ENCODE results near the gene FNTB. TPM values are rescaled to one million over a fixed set of nuclear protein-coding genes. Genes with fewer than 3 reads are reported as not detected.
A peak's percentile ranks its signal among the peaks of the same experiment; 100 is the strongest.

The FNTB gene
- total RNA-seq, 1 experiment from 2014 or later = 14.2 TPM

DNA sequence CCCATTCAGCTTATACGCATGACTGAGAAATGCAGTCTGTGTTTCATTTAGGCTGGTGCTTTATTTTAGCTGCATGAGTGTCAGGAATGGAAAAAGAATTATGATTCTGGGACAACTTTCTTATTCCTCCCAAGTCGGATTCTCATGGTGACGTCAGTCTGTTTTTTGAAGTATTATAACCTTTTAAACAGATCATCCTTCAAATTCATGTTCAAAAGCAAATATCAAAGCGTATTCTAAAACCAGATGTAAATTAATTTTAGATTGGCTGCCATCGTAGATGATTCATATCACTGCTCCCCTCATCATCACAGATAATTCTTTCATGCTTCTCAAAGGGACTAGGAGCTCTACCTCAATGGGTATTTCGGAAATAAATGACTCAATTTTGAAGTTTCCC lies 15.0 kb downstream of the FNTB start (continued):
- TF ChIP-seq, protein P1, sequence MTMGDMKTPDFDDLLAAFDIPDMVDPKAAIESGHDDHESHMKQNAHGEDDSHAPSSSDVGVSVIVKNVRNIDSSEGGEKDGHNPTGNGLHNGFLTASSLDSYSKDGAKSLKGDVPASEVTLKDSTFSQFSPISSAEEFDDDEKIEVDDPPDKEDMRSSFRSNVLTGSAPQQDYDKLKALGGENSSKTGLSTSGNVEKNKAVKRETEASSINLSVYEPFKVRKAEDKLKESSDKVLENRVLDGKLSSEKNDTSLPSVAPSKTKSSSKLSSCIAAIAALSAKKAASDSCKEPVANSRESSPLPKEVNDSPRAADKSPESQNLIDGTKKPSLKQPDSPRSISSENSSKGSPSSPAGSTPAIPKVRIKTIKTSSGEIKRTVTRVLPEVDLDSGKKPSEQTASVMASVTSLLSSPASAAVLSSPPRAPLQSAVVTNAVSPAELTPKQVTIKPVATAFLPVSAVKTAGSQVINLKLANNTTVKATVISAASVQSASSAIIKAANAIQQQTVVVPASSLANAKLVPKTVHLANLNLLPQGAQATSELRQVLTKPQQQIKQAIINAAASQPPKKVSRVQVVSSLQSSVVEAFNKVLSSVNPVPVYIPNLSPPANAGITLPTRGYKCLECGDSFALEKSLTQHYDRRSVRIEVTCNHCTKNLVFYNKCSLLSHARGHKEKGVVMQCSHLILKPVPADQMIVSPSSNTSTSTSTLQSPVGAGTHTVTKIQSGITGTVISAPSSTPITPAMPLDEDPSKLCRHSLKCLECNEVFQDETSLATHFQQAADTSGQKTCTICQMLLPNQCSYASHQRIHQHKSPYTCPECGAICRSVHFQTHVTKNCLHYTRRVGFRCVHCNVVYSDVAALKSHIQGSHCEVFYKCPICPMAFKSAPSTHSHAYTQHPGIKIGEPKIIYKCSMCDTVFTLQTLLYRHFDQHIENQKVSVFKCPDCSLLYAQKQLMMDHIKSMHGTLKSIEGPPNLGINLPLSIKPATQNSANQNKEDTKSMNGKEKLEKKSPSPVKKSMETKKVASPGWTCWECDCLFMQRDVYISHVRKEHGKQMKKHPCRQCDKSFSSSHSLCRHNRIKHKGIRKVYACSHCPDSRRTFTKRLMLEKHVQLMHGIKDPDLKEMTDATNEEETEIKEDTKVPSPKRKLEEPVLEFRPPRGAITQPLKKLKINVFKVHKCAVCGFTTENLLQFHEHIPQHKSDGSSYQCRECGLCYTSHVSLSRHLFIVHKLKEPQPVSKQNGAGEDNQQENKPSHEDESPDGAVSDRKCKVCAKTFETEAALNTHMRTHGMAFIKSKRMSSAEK (CRISPR knock-in tag; IDR thresholded peaks at IDR 0.05; ENCODE audit: borderline replicate concordance) = no peak

DNA sequence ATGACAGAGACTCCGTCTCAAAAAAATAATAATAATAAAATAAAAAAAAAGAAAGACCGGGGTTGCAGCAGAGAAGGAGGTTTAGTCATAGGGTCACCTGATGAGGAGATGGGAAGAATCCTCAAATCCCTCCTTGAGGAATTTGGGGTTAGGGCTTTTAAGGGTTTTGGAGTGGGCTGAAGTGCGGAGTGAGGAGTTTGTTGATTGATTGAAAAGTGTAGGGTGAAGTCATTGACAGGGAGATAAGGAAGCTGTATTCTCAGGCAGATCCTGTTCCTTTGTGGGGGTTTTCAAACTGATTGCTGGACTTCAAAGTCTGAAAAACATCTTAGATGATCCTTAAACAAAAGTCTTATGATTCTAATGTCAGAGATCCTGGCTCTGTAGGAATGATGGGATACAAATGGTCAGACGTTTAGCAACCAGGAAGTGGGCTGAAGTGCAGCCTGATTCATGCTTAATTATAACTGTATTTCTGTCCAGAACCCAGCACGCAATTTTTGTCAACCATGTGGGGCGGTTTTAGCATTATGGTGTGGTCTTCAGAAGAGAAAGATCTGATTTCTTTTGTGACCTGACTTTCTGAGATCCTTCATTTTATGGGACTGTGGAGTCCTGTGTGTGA lies 16.0 kb downstream of the FNTB start:
- CTCF ChIA-PET = no interaction called here
- no peaks in the 10 kb centered on the region; the same call in 1 of the 2 replicates for H3K9me3 Mint-ChIP-seq
- peak overlapping the region; percentile 41; the same call in 1 of the 2 replicates for H3K27ac Mint-ChIP-seq
- ATAC-seq = no peak
- H3K27me3 Mint-ChIP-seq (ENCODE audit: low read depth) = no peaks in the 10 kb centered on the region
- H3K4me1 Mint-ChIP-seq = peaks cover 34% of the 10 kb centered on the region
- 0 out of 2 replicates have a peak, but pooled peaks cover 4% of the 10 kb centered on the region for H3K36me3 Mint-ChIP-seq
- POLR2A ChIA-PET = no interaction called here
- TF ChIP-seq NFYB (CRISPR knock-in tag; conservative IDR thresholded peaks at IDR 0.05; ENCODE audit: low read depth) (no peak), CREB1 (CRISPR knock-in tag; IDR thresholded peaks at IDR 0.05) (no peak), NFE2L1 (CRISPR knock-in tag; IDR thresholded peaks at IDR 0.05) (no peak), MXD4 (CRISPR knock-in tag; IDR thresholded peaks at IDR 0.05; ENCODE audit: borderline replicate concordance) (no peak), TEAD4 (CRISPR knock-in tag; IDR thresholded peaks at IDR 0.05) (no peak)
- TF ChIP-seq, protein P2, sequence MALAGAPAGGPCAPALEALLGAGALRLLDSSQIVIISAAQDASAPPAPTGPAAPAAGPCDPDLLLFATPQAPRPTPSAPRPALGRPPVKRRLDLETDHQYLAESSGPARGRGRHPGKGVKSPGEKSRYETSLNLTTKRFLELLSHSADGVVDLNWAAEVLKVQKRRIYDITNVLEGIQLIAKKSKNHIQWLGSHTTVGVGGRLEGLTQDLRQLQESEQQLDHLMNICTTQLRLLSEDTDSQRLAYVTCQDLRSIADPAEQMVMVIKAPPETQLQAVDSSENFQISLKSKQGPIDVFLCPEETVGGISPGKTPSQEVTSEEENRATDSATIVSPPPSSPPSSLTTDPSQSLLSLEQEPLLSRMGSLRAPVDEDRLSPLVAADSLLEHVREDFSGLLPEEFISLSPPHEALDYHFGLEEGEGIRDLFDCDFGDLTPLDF (CRISPR knock-in tag; IDR thresholded peaks at IDR 0.05) = no peak
- TF ChIP-seq, protein P3, sequence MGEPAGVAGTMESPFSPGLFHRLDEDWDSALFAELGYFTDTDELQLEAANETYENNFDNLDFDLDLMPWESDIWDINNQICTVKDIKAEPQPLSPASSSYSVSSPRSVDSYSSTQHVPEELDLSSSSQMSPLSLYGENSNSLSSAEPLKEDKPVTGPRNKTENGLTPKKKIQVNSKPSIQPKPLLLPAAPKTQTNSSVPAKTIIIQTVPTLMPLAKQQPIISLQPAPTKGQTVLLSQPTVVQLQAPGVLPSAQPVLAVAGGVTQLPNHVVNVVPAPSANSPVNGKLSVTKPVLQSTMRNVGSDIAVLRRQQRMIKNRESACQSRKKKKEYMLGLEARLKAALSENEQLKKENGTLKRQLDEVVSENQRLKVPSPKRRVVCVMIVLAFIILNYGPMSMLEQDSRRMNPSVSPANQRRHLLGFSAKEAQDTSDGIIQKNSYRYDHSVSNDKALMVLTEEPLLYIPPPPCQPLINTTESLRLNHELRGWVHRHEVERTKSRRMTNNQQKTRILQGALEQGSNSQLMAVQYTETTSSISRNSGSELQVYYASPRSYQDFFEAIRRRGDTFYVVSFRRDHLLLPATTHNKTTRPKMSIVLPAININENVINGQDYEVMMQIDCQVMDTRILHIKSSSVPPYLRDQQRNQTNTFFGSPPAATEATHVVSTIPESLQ (CRISPR knock-in tag; IDR thresholded peaks at IDR 0.05) = no peak
- TF ChIP-seq, protein P4, sequence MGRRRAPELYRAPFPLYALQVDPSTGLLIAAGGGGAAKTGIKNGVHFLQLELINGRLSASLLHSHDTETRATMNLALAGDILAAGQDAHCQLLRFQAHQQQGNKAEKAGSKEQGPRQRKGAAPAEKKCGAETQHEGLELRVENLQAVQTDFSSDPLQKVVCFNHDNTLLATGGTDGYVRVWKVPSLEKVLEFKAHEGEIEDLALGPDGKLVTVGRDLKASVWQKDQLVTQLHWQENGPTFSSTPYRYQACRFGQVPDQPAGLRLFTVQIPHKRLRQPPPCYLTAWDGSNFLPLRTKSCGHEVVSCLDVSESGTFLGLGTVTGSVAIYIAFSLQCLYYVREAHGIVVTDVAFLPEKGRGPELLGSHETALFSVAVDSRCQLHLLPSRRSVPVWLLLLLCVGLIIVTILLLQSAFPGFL (CRISPR knock-in tag; IDR thresholded peaks at IDR 0.05; ENCODE audit: borderline replicate concordance) = no peak
- TF ChIP-seq, protein P5, sequence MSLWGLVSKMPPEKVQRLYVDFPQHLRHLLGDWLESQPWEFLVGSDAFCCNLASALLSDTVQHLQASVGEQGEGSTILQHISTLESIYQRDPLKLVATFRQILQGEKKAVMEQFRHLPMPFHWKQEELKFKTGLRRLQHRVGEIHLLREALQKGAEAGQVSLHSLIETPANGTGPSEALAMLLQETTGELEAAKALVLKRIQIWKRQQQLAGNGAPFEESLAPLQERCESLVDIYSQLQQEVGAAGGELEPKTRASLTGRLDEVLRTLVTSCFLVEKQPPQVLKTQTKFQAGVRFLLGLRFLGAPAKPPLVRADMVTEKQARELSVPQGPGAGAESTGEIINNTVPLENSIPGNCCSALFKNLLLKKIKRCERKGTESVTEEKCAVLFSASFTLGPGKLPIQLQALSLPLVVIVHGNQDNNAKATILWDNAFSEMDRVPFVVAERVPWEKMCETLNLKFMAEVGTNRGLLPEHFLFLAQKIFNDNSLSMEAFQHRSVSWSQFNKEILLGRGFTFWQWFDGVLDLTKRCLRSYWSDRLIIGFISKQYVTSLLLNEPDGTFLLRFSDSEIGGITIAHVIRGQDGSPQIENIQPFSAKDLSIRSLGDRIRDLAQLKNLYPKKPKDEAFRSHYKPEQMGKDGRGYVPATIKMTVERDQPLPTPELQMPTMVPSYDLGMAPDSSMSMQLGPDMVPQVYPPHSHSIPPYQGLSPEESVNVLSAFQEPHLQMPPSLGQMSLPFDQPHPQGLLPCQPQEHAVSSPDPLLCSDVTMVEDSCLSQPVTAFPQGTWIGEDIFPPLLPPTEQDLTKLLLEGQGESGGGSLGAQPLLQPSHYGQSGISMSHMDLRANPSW (CRISPR knock-in tag; conservative IDR thresholded peaks at IDR 0.05; ENCODE audit: low read depth) = no peak
- TF ChIP-seq, protein P6, sequence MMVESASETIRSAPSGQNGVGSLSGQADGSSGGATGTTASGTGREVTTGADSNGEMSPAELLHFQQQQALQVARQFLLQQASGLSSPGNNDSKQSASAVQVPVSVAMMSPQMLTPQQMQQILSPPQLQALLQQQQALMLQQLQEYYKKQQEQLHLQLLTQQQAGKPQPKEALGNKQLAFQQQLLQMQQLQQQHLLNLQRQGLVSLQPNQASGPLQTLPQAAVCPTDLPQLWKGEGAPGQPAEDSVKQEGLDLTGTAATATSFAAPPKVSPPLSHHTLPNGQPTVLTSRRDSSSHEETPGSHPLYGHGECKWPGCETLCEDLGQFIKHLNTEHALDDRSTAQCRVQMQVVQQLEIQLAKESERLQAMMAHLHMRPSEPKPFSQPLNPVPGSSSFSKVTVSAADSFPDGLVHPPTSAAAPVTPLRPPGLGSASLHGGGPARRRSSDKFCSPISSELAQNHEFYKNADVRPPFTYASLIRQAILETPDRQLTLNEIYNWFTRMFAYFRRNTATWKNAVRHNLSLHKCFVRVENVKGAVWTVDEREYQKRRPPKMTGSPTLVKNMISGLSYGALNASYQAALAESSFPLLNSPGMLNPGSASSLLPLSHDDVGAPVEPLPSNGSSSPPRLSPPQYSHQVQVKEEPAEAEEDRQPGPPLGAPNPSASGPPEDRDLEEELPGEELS (CRISPR knock-in tag; IDR thresholded peaks at IDR 0.05) = no peak
- H3K4me3 Mint-ChIP-seq = no peak overlapping the region
- no peak for DNase-seq (ENCODE audit: low spot score)
